Endothelial cell of umbilical vein (primary cell): ENCODE results near the gene VIL1.

ENCODE experiments used
- CTCF ChIP-seq, 2 donors: IDR thresholded peaks; 1 replicate in 1 of 2; 2 replicates in 1 of 2; pipeline ENCODE4 v1.5.1; 2011; ENCODE audit warnings: low read length in 2 of 2, mild to moderate bottlenecking in 2 of 2, moderate library complexity in 2 of 2, control low read depth in 1 of 2, inconsistent platforms in 1 of 2, low read depth in 1 of 2; ENCODE audit not compliant: insufficient read depth in 1 of 2; ENCODE audit errors: extremely low read depth in 1 of 2
- POLR2A ChIP-seq: IDR thresholded peaks from 2 replicates; pipeline ENCODE4 v1.6.1; 2012; ENCODE audit warnings: low read depth, mild to moderate bottlenecking, control low read depth, low read length

- TF ChIP-seq POLR2A = no peak
- no peak for TF ChIP-seq CTCF (IDR thresholded peaks at IDR 0.05; ENCODE audit: extremely low read depth in 1 of 2, insufficient read depth in 1 of 2, low read depth in 1 of 2, low read length in 2 of 2)
Observed at GRCh38 chr2:218371983-218372350, 47.0 kb upstream of the VIL1 start.
